GM21737 (cell line): ENCODE measurements around the gene ANKRD24.
"Not testable (repeated sequence)": the region's sequence is repeated elsewhere in the genome, so short reads cannot be mapped to it uniquely, and the experiment has no call there.

ENCODE experiments used
- ATAC-seq: cut with Tn5 transposase; IDR thresholded peaks from one replicate; pipeline ENCODE4 v1.9.1; 2021; ENCODE audit warnings: mild to moderate bottlenecking, moderate library complexity; ENCODE audit not compliant: unreplicated experiment

ANKRD24 gene

GRCh38 chr19:4197625-4198466 is 15.4 kb downstream of the ANKRD24 start:
- no peak for ATAC-seq

- ATAC-seq, result no peak
Observed at GRCh38 chr19:4198467-4199126, 16.1 kb downstream of the ANKRD24 start.

GRCh38 chr19:4199699-4200293 is 17.3 kb downstream of the ANKRD24 start:
- no peak for ATAC-seq

- ATAC-seq, result no peak
Observed at GRCh38 chr19:4200940-4201542, 18.6 kb downstream of the ANKRD24 start.

GRCh38 chr19:4201798-4202197 is 19.3 kb downstream of the ANKRD24 start:
- ATAC-seq, result no peak

- ATAC-seq, result no peak
Observed at GRCh38 chr19:4206818-4207484, 24.5 kb downstream of the ANKRD24 start.

GRCh38 chr19:4208385-4209094 is 26.1 kb downstream of the ANKRD24 start:
- ATAC-seq, result no peak

GRCh38 chr19:4210166-4210731 is 27.8 kb downstream of the ANKRD24 start:
- ATAC-seq, result no peak

GRCh38 chr19:4213116-4213515 is 30.6 kb downstream of the ANKRD24 start:
- ATAC-seq, result no peak

GRCh38 chr19:4215807-4216206 is 33.3 kb downstream of the ANKRD24 start:
- ATAC-seq, result no peak

GRCh38 chr19:4216846-4217245 is 34.4 kb downstream of the ANKRD24 start:
- no peak for ATAC-seq

GRCh38 chr19:4217429-4218264 is 35.2 kb downstream of the ANKRD24 start:
- no peak for ATAC-seq

GRCh38 chr19:4218523-4218922 is 36.0 kb downstream of the ANKRD24 start:
- ATAC-seq, result not testable (repeated sequence)

- no peak for ATAC-seq
Observed at GRCh38 chr19:4220188-4220587, 37.7 kb downstream of the ANKRD24 start.

GRCh38 chr19:4224470-4224869 is 42.0 kb downstream of the ANKRD24 start:
- no peak for ATAC-seq

- no peak for ATAC-seq
Observed at GRCh38 chr19:4225885-4226284, 43.4 kb downstream of the ANKRD24 start.

- ATAC-seq, result no peak
Observed at GRCh38 chr19:4227771-4228170, 45.3 kb downstream of the ANKRD24 start.

- no peak for ATAC-seq
Observed at GRCh38 chr19:4228765-4229178, 46.3 kb downstream of the ANKRD24 start.
